Stimulated activated CD8-positive, alpha-beta memory T cell treated with anti-CD3 and anti-CD28 coated beads, Interleukin-15, amount 100 ng/mL, for 48 hours (primary cell): ENCODE data around the gene PRSS12.
A peak's percentile ranks its signal among the peaks of the same experiment; 100 is the strongest.
"Not testable (repeated sequence)": the region's sequence is repeated elsewhere in the genome, so short reads cannot be mapped to it uniquely, and the experiment has no call there.

Experiments used
- DNase-seq, 2 donors: peaks; one replicate each; pipeline ENCODE4 v3.0.0-alpha.2; 2020; ENCODE audit warnings: low read depth in 2 of 2

Gene PRSS12, protein sequence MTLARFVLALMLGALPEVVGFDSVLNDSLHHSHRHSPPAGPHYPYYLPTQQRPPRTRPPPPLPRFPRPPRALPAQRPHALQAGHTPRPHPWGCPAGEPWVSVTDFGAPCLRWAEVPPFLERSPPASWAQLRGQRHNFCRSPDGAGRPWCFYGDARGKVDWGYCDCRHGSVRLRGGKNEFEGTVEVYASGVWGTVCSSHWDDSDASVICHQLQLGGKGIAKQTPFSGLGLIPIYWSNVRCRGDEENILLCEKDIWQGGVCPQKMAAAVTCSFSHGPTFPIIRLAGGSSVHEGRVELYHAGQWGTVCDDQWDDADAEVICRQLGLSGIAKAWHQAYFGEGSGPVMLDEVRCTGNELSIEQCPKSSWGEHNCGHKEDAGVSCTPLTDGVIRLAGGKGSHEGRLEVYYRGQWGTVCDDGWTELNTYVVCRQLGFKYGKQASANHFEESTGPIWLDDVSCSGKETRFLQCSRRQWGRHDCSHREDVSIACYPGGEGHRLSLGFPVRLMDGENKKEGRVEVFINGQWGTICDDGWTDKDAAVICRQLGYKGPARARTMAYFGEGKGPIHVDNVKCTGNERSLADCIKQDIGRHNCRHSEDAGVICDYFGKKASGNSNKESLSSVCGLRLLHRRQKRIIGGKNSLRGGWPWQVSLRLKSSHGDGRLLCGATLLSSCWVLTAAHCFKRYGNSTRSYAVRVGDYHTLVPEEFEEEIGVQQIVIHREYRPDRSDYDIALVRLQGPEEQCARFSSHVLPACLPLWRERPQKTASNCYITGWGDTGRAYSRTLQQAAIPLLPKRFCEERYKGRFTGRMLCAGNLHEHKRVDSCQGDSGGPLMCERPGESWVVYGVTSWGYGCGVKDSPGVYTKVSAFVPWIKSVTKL

GRCh38 chr4:118352843-118353533 lies at the start of gene PRSS12:
PRSS12 (minus strand) TSS chr4:118353003; CDS start chr4:118352720, 283 bp downstream.
- peak; percentile 48 to 51 for DNase-seq

GRCh38 chr4:118400356-118400755 lies 47.6 kb upstream of the PRSS12 start:
- DNase-seq: no peak

DNA sequence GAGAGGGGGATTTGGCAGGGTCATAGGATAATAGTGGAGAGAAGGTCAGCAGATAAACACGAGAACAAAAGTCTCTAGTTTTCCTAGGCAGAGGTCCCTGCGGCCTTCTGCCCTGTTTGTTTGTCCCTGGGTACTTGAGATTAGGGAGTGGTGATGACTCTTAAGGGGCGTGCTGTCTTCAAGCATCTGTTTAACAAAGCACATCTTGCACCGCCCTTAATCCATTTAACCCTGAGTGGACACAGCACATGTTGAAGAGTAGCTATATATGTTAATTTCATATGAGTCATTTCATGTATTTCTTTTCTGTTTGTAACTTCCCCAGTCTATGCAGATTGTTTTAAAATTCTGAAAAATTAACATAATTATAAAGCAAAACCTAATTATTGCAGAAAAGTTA lies 47.1 kb upstream of the PRSS12 start:
- DNase-seq: not testable (repeated sequence)

DNA sequence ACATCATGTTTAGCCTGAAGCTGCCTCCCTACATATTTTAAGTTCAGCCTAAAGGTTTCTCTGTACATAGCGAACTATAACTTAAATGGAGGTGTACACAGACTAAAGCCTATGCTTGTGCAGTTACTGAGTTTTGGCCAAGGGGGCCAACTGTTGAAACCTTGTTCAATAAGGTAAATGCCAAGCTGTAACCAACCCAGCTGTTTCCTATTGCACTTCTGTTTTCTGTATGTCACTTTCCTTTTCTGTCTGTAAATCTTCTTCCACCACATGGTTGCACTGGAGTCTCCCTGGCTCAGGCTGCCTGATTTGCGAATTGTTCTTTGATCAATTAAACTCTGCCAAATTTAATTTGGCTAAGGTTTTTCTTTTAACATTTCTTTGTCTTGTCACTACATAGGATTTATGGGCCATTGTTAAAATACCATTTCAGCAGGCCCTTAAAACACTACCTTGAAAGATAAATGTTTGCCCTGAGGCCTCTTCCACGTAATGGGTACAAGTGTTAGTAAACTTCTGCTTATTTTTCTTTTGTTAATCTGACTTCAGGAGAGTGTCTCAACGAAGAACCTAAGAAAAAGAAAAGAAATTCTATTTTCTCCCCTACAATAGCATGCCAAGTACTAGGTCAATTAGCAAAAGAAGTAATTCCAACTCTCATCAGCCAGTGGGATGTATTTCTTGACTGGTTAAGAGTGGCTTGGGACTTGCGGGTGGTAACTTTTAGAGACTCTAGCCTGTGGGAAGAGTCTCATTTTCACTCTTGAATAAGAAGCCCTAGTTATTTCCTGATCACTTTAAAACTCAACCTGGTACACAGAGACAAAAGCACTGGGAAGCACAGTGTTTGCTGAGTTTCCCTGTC lies 45.7 kb upstream of the PRSS12 start:
- DNase-seq: no peak

- DNase-seq: no peak
Observed at GRCh38 chr4:118397623-118397979, 44.8 kb upstream of the PRSS12 start.

DNA sequence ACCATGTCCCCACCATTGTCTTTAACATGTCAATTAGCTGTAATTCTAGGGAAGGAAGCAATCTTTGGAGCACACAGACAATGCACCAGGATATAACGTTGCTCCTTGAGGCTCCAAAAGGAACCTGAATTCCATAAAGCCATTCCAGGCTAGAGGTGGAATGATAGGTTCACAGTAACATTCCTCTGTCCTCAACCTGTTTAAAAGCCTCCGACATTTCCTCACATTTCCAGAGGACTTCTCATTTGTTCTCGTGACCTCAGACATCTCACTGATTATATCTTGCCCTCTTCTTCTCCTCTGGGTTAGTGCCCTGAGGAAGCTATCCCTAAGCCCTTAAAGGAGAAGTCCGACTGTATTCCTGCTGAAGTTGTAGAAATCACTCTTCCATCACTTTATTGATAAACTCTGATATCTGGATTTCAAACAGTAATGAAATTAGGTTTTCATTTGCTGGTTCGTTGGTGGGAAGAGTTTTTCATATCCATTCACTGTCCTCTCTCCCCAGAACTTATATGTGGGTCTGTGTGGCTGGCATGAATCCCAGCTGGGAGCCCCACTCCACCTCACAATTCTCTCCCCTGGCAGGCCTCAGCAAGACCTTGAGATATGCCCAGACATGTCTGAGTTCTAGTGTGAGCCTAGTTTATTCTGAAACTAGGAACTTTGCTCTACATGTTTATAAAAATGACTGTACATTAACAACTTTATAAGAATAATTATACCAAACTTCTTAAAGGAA lies 44.2 kb upstream of the PRSS12 start:
- DNase-seq: no peak

DNA sequence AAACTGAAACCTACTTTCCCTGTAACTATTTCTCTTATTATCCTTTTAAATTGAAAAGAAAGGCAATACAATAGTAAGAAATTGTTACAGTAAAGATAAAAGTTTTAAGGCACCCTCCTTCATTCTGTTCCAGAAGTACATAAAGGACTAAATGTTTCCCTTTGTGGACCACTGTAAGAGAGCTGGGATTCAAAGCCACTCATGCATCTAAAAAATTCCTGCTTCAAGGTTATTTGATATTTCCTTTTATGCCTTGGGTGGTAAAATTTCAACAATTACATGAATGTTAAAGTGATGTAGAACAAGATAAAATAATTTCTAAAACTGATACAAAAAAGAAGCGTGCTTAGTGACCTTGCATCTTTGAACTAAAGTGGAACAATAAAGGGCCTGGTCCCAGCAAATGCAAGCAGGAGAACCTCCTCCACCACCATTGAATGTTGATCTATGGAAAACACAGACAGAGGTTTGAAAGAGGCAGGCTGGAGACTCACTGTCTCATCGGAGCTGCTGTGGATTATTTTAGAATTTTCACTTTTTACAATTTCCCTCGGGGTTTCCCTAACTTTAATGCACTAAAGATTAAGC lies 42.3 kb upstream of the PRSS12 start:
- DNase-seq: no peak

GRCh38 chr4:118392509-118392908 lies 39.7 kb upstream of the PRSS12 start:
- not testable (repeated sequence) for DNase-seq

DNA sequence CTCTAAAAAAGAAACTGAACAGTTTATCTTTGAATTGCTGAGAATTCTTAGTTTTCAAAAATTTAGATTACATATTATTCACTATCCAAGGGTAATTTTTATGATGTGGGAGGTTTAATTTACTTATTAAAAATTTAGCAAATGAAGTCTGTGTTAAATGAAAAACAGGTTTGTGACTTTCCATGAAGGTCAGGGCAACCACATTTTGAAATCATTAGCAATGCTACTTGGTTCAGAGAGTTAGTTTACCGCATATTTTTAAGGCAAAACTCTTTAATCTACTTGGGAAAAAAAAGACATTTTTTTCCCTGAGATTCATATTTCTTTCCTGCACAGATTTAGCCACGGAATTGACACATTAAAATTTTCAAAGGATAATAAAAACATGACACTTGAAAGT lies 37.3 kb upstream of the PRSS12 start:
- DNase-seq: no peak

DNA sequence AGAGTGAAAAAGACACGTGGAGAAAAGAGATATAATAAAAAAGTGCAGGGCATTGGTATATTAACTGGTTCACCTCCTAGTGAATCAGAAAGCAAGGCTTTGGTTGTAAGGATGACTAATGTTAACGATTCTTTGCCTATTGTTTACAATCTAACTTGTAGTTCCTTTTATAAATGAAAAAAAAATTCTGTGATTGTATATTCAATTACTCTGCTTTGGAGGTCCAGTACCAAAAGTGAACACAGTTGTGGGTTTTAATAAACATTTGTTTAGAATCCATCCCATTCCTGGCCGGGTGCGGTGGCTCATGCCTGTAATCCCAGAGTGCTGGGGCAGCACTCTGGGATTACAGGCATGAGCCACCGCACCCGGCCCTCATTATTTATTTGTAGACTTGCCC lies 36.9 kb upstream of the PRSS12 start:
- DNase-seq: no peak

DNA sequence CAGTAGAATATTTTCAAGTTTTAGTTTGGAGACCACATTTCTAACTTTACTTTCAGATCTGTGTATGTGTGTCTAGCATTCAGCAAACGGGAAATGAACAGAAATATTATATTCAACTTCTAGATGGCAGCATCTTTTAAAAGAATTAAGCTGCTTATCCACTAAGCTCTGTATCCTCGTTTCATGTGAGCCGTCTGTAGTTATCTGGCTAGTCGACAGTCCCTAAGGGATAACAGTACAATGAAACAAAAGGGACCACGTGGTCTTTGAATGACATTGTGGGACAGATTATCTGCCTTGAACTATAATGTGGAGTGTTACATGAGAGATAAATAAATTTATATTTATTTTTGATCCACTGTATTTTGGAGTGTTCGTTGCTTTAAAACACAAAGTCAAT lies 35.8 kb upstream of the PRSS12 start:
- DNase-seq: no peak

DNA sequence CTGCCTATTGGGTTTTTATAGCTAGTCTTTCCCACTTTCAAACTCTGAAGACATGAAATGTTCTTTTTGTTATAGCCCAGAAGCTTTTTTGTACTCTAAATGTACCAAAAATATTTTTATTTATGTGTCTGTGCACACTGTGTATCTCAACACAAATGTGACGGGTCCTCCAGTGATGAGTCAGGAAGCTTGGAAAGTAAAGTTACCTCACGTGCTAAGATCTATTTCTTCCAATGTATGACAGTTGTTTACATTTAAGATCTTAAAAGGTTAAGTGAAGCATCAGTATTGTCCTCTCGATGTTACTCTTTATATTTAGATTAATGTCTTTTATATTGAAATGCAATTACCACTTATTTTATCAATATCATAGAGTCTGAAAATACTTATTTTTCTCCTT lies 29.1 kb upstream of the PRSS12 start:
- no peak for DNase-seq

DNA sequence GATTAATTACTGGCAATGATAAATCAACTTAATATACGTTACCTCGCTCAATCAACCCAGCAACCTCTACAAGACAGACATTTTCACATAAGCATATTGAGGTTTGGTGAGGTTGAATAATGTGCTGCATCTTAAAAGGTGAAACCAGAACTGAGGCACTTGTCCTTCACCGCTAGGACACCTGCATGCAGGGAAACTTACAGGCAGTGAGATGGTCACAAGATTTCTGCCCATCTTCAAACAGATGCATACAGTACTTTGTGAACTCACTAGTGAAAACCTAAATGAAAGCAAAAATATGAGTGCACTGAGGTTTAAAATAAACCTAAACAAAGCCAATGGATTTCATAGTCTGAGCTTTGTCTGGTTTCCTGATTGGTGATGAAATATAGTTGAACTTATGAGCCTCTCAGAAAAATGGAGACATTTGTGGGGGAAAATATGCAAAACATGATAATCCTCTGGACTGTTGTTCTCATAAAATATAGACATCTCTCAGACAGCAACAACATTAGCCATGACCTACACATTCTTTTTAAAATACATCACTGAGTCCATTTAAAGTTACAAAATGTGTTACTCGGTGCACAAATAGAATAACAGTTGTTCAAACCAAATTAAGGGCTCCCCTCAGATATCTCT lies 20.9 kb upstream of the PRSS12 start:
- no peak for DNase-seq

GRCh38 chr4:118372251-118372650 lies 19.4 kb upstream of the PRSS12 start:
- DNase-seq: no peak

DNA sequence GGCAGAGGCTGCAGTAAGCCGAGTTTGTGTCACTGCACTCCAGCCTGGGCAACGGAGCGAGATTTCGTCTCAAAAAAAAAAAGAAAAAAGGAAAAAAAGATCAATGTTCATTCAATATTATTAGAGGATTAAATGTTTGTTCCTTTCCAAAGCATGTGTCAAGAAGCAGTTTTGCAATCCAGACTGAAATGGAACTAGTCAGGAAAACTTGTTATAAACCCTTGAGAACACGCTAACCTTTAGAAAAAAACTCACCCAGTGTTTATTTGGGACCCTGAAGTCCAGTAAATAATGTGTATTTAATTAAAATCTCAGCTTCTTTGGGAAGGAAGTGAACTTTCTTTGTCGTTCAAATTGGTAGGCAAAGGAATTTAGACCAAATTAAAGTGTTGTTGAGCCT lies 16.4 kb upstream of the PRSS12 start:
- DNase-seq: no peak

DNA sequence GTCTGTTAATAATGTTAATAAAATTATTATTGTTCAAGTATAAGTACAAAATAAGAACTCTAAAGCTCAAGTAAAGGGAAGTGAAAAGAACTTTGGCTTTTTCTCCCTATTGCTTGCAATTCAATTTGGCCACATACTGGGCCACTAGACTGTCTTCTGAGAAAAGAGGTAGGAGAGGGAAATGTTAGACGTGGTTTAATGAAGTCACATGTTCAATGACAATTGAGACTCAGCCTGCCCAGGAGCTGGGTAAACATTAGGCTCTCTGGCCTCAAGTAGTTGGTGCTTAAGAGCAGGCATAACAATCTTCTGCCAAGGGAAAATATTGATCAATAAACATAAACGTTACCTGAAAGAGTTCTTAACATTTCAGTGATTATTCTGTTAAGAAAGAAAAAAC lies 15.1 kb upstream of the PRSS12 start:
- DNase-seq: no peak

DNA sequence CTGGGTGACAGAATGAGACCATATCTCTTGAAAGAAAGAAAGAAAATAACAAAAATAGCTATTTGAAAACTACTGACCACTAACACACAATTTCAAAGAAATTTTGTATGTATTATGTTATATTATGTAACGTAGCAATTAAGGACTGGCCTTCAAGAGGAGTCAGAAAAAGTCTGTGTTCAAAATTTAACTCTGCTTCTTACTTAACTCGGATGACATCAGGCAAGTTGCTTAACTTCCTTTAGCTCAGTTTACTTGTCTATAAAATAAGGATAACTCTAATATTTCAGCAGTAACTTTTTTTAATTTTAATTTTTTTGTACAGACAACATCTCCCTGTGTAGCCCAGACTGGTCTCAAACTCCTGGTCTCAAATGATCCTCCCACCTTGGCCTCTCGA lies 14.6 kb upstream of the PRSS12 start:
- DNase-seq: no peak

DNA sequence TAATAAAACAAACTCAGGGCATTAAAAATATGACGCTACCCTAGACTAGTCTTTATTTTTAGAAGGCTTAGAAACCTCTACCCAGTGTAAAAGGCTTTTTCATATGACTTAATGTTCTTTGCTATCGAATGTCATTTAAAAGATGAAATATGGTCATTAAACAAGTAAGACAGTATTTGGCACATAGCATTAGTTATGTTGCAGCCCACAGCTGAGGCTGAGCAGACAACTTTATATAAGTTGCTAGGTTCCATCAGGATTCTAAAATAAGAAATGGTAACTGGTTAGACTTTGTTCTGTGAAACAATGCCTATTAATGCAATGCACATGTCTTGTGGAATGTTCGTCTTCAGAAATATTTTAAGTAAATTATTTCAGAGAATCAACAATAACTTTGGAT lies 10.4 kb upstream of the PRSS12 start:
- no peak for DNase-seq

GRCh38 chr4:118361192-118361591 lies 8.4 kb upstream of the PRSS12 start:
- DNase-seq: no peak

GRCh38 chr4:118360106-118360505 lies 7.3 kb upstream of the PRSS12 start:
- DNase-seq: no peak
